Jurkat, Clone E6-1 (cell line): ENCODE data around the gene NTPCR. TPM values are rescaled to one million over a fixed set of nuclear protein-coding genes. Genes with fewer than 3 reads are reported as not detected.
"Not testable (repeated sequence)": the region's sequence is repeated elsewhere in the genome, so short reads cannot be mapped to it uniquely, and the experiment has no call there.

Experiments used
- DNase-seq: peaks from one replicate; pipeline ENCODE4 v3.0.0-alpha.2; 2011; ENCODE audit warnings: low read depth, low spot score
- H3K4me3 ChIP-seq: 2 replicates; pipeline ENCODE4 v1.5.1; 2011; ENCODE audit warnings: mild to moderate bottlenecking, low read length, control low read depth, moderate library complexity
- polyA plus RNA-seq: library from polyadenylated mRNA; unstranded; fragments of >200 nt; gene quantifications from one replicate; pipeline ENCODE4 v1.2.1, GENCODE V29; 2012; ENCODE audit warnings: missing spikeins; ENCODE audit not compliant: insufficient read length, insufficient read depth

NTPCR gene, protein sequence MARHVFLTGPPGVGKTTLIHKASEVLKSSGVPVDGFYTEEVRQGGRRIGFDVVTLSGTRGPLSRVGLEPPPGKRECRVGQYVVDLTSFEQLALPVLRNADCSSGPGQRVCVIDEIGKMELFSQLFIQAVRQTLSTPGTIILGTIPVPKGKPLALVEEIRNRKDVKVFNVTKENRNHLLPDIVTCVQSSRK
- polyA plus RNA-seq = 110 TPM

GRCh38 chr1:232950197-232951176 lies at the start of gene NTPCR:
TSS of gene NTPCR (plus strand) at chr1:232950611. CDS start at chr1:232950711, 100 bp downstream.
- peak; percentile 91 for DNase-seq
- peak within 1 kb of the TSS; percentile 83 for H3K4me3 ChIP-seq

GRCh38 chr1:232900818-232901217 lies 49.6 kb upstream of the NTPCR start:
- H3K4me3 ChIP-seq = no peak overlapping the region
- DNase-seq = no peak

GRCh38 chr1:232901255-232901654 lies 49.2 kb upstream of the NTPCR start:
- H3K4me3 ChIP-seq = no peak overlapping the region
- no peak for DNase-seq

DNA sequence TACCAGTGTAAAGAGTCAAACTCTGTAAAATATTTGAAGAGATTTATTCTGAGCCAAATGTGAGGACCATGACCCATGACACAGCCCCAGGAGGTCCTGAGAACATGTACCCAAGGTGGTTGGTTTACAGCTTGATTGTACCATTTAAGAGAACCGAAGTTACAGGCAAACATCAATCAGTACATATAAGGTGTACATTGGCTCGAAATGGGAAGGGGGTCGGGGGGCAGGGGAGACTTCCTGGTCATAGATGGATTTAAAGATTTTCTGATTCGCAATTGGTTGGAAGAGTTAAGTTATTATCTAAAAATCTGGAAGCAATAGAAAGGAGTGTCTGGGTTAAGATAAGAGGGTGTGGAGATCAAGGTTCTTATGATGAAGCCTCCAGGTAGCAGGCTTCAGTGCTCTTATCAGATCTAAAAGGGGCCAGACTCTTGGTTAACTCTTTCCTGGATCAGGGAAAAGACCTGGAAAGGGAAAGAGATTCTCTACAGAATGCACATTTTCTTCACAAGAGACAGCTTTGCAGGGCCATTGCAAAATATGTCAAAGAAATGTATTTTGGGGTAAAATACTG lies 47.5 kb upstream of the NTPCR start:
- DNase-seq = no peak
- no peak overlapping the region for H3K4me3 ChIP-seq

DNA sequence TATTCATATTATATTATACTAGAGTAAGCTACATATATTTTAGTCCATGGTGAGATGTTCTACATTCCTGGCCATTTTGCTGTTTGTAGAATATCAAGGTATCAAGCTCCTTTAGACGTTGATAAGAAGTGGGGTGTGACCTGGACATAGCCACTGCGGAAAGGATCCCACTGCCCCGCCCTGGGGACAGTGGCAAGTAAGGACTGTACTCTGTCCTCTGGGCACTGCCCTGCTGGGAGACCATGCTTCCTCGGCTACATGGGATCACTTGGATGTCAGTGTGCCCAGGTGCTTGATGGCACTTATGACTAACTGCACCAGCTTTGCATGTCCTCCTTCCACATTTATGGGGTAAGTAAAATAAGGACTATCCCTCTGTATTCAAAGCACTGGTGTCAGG lies 46.3 kb upstream of the NTPCR start:
- no peak for DNase-seq
- H3K4me3 ChIP-seq = no peak overlapping the region

- peak; percentile 66 for DNase-seq
- no peak overlapping the region for H3K4me3 ChIP-seq
These were observed 45.8 kb upstream of the NTPCR start for GRCh38 chr1:232904566-232904965.

DNA sequence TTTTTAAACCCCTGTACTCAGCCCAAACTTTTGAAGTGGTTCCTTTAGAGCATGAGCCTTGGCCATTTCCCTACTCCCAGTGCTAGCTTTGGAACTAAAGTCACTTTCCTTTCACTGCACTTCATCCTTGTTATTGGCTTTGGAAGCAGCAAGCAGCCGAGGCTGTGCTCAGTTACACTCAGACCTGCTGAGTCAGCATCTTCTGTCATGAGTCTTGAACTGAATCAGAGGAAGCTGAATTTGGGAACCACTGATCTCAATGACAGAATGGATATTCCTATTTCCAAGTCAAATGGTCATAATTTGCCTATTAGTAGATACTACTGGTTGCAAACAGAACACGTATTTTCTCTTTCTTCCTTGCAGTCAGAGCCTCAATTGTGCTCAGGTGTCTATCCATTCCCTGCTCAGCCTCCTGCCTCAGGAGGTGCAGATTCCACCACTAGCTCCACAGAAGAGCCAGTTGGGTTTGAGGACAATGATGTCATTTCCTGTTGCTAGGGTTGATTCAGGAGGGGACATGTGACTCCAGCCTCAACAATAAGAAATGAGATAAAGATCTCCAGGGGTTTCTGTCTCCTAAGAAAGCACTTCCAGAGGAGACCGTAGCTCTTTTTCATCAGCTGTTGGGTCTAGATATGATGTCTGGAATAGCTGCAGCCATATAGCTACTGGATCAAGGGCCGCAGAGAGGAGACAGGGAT lies 44.9 kb upstream of the NTPCR start:
- H3K4me3 ChIP-seq = no peak overlapping the region
- peak; percentile 86 for DNase-seq

GRCh38 chr1:232906441-232906840 lies 44.0 kb upstream of the NTPCR start:
- H3K4me3 ChIP-seq = no peak overlapping the region
- DNase-seq = no peak

GRCh38 chr1:232908831-232909230 lies 41.6 kb upstream of the NTPCR start:
- no peak overlapping the region for H3K4me3 ChIP-seq
- no peak for DNase-seq

GRCh38 chr1:232909752-232910151 lies 40.7 kb upstream of the NTPCR start:
- H3K4me3 ChIP-seq = no peak overlapping the region
- DNase-seq = no peak

DNA sequence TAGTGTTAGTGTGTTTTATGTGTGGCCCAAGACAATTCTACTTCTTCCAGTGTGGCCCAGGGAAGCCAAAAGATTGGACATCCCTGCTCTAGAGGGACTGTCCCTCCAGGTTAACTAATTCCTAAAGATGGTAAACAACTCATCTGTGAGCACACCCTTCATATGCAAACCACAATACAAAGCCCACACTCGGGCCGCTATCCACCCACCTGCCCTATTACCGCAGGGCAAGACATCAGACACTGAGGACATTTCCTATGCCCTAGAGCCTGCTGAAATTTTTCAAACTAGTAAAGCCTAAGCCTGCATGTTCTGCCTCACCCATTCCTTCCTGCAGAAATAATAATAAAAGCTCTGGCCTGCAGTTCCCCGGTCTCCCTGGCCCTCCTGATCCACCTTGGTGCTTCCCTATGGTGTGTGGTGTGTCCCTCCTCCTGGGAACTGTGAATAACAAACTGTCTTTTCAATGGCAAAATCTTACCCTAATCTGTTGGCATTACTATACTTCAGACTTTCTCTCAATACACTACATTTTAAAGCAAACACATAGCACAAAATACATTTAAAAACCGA lies 39.3 kb upstream of the NTPCR start:
- DNase-seq = no peak
- H3K4me3 ChIP-seq = no peak overlapping the region

GRCh38 chr1:232912845-232913580 lies 37.4 kb upstream of the NTPCR start:
- DNase-seq = no peak
- H3K4me3 ChIP-seq = no peak overlapping the region

DNA sequence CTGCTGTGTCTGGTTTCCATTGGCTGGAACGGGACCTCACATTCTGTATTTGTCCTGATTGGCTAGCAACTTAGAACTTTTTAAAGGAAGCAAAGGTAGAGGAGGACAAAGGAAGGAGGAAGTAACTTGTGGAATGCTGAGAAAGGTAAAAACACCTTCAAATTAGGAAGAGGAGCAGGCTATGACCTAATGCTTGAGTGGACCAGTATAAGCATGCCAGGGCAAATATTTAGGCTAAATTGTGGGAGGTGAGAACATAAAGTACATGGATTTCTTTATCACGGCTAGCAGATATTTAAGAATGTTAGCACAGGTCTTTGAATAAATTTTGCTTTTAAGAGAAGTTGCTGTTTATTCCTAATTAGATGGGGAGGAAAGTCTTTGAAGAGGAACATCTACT lies 36.1 kb upstream of the NTPCR start:
- DNase-seq, H3K4me3 ChIP-seq: not testable (repeated sequence)

GRCh38 chr1:232915212-232915611 lies 35.2 kb upstream of the NTPCR start:
- no peak for DNase-seq
- H3K4me3 ChIP-seq = no peak overlapping the region

DNA sequence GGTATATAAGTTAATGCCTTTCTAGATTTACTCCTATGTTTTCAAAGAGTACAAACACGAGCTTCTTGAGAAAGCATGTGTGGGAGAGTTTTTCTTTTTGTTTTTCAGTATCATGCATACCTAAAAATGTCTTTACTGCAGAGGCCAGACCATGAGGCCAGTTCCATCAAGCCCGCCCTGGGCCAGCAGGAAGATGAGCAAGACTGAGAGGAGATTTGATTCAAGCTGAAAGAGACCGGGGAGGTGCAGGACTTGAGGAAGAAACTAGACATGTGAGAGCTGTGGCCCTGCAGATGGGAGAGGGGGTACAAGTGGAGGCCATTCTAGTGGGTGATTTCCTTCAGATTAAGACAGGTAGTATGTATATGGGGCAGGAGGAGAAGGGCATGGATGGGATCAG lies 33.4 kb upstream of the NTPCR start:
- DNase-seq = no peak
- no peak overlapping the region for H3K4me3 ChIP-seq

DNA sequence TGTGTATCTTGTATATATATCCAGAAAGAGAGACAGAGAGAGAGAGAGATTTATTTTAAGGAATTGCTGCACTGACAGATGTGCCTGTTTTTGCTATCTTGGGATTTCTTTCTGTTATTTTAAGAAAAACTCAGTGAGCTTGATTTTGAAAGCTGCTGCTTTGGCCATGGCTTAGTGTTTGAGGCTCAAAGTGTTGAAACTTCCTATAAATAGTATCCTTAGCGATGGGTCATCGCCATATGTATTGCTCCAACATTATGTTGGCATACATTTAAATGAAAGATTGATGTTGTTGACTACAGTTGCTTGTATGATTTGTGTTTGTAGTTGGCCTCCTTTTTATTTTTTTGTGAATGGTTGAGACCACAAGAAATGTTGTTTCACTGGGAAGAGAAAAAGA lies 29.0 kb upstream of the NTPCR start:
- DNase-seq = no peak
- no peak overlapping the region for H3K4me3 ChIP-seq

DNA sequence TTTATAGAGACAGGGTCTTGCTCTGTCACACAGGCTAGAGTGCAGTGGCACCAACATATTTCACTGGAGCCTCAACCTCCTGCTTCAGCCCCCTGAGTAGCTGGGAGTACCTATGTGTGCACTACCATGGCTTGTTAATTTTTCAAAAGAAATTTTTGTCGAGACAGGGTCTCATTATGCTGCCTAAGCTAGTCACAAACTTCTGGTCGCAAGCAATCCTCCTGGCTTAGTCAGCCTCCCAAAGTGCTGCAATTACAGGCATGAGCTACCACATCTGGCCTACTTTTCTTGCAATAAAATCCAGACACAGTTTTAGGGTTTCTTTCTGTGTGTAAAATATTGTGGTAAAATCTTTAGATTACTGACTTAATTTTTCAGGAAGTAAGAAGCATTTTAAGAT lies 27.9 kb upstream of the NTPCR start:
- H3K4me3 ChIP-seq = no peak overlapping the region
- DNase-seq = no peak

DNA sequence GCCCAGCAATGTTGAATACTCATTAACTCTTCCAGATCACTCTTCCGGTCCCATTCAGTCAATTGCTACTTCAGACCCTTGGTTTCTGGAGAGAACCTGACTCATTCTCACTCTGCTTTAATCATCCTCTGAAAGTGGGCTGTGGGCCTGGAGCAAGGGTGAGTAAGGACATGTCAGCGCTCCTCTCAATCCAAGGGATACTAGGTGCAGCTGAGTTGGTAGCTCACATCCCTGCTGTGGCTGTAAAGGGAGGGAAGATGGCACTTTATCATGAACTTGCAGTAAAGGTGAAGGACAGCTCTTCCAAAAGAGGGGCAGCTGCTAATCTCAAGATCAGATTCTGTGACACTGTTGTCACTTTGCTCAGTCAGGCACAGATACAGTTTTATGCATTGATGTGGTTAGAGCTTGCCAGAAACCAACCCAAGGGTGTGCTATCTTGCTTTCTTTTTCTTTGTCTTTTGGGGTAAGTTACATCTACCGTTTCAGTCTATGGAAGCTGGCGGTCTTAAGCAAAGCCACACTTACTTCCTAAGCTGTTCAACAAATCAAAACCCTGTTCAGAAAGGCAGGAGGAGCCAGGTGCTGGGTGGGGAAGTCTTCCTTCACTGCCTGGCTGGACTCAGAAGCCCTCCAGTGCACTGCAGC lies 26.5 kb upstream of the NTPCR start:
- peak; percentile 100 for DNase-seq

More for the DNA sequence above, 26.5 kb upstream of the NTPCR start:
- H3K4me3 ChIP-seq = peak overlapping the region; percentile 38
